Ramos (cell line): ENCODE results near the gene ACSS1.
"Not testable (repeated sequence)": the region's sequence is repeated elsewhere in the genome, so short reads cannot be mapped to it uniquely, and the experiment has no call there.

Source experiments
- in situ Hi-C: fragments of 300-500 bp; cut with MboI; formaldehyde crosslinking; loops from one replicate; pipeline ENCODE4 v1.14.3; 2022; ENCODE audit warnings: low sequenced_read_pairs; ENCODE audit not compliant: unreplicated experiment

The ACSS1 gene

GRCh38 chr20:25016471-25016870 is 41.5 kb downstream of the ACSS1 start:
- in situ Hi-C loops, result no loop called here

GRCh38 chr20:25015986-25016385 is 42.0 kb downstream of the ACSS1 start:
- in situ Hi-C loops, result no loop called here

- in situ Hi-C loops, result no loop called here
These were observed 43.1 kb downstream of the ACSS1 start for GRCh38 chr20:25014816-25015215.

GRCh38 chr20:25013478-25014380 is 44.2 kb downstream of the ACSS1 start:
- in situ Hi-C loops, result no loop called here

- in situ Hi-C loops, result no loop called here
These were observed 45.2 kb downstream of the ACSS1 start for GRCh38 chr20:25012616-25013189.

GRCh38 chr20:25011831-25012241 is 46.1 kb downstream of the ACSS1 start:
- in situ Hi-C loops, result no loop called here

- in situ Hi-C loops, result no loop called here
These were observed 46.7 kb downstream of the ACSS1 start for GRCh38 chr20:25011261-25011660.

- in situ Hi-C loops, result no loop called here
These were observed 48.5 kb downstream of the ACSS1 start for GRCh38 chr20:25009218-25010145.

- in situ Hi-C loops, result no loop called here
These were observed 49.3 kb downstream of the ACSS1 start for GRCh38 chr20:25008388-25009217.

- in situ Hi-C loops, result no loop called here
These were observed 50.2 kb downstream of the ACSS1 start for GRCh38 chr20:25007491-25008305.

GRCh38 chr20:25006431-25007167 is 51.3 kb downstream of the ACSS1 start:
- in situ Hi-C loops, result no loop called here

- in situ Hi-C loops, result no loop called here
These were observed 52.3 kb downstream of the ACSS1 start for GRCh38 chr20:25005661-25006060.

- in situ Hi-C loops, result no loop called here
These were observed 52.7 kb downstream of the ACSS1 start for GRCh38 chr20:25005220-25005619.

GRCh38 chr20:25003002-25003401 is 54.9 kb downstream of the ACSS1 start:
- in situ Hi-C loops, result no loop called here

GRCh38 chr20:25001323-25001722 is 56.6 kb downstream of the ACSS1 start:
- in situ Hi-C loops, result not testable (repeated sequence)

GRCh38 chr20:25000268-25000801 is 57.6 kb downstream of the ACSS1 start:
- in situ Hi-C loops, result no loop called here

GRCh38 chr20:24999568-24999967 is 58.4 kb downstream of the ACSS1 start:
- in situ Hi-C loops, result loop anchor here (5.0 to 10.0 kb wide), 3 partner anchors 63 to 285 kb away; no protein-coding TSS in a partner anchor
